ENCODE results near the gene PI16. TPM values are rescaled to one million over a fixed set of nuclear protein-coding genes. Genes with fewer than 3 reads are reported as not detected.

Gene PI16
- total RNA-seq, 1 donor from 2014 or later: 20.5 TPM

DNA sequence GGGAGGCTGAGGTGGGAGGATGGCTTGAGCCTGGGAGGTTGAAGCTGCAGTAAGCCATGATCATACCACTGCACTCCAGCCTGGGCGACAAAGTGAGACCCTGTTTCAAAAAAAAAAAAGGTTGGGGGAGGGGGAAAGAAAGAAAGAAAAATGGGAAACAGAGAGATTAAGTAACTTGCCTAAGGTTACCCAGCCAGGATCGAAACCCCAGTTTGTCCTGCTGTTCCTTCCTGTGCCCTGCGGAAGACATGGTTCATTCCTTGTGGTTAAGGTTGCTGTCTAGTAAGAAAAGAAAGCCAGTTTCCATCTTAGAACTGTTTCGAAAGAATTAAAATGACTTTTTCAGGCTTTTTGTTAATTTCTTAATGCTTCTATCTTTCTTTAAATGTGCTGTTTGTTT lies 38.9 kb upstream of the PI16 start:
- H3K4me3 Mint-ChIP-seq (ENCODE audit: unreplicated experiment): no peak overlapping the region
- TF ChIP-seq, protein P1, sequence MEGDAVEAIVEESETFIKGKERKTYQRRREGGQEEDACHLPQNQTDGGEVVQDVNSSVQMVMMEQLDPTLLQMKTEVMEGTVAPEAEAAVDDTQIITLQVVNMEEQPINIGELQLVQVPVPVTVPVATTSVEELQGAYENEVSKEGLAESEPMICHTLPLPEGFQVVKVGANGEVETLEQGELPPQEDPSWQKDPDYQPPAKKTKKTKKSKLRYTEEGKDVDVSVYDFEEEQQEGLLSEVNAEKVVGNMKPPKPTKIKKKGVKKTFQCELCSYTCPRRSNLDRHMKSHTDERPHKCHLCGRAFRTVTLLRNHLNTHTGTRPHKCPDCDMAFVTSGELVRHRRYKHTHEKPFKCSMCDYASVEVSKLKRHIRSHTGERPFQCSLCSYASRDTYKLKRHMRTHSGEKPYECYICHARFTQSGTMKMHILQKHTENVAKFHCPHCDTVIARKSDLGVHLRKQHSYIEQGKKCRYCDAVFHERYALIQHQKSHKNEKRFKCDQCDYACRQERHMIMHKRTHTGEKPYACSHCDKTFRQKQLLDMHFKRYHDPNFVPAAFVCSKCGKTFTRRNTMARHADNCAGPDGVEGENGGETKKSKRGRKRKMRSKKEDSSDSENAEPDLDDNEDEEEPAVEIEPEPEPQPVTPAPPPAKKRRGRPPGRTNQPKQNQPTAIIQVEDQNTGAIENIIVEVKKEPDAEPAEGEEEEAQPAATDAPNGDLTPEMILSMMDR (IDR thresholded peaks at IDR 0.05; ENCODE audit: unreplicated experiment): no peak
- peaks cover 48% of the 10 kb centered on the region for H3K4me1 Mint-ChIP-seq (ENCODE audit: unreplicated experiment)
- DNase-seq (ENCODE audit: low spot score): no peak
- H3K9me3 Mint-ChIP-seq (ENCODE audit: unreplicated experiment): no peaks in the 10 kb centered on the region
- peaks cover 2% of the 10 kb centered on the region for H3K27me3 Mint-ChIP-seq (ENCODE audit: unreplicated experiment)
- H3K27ac Mint-ChIP-seq (ENCODE audit: unreplicated experiment): no peak overlapping the region
- peaks cover 11% of the 10 kb centered on the region for H3K36me3 Mint-ChIP-seq (ENCODE audit: low read depth, unreplicated experiment)

DNA sequence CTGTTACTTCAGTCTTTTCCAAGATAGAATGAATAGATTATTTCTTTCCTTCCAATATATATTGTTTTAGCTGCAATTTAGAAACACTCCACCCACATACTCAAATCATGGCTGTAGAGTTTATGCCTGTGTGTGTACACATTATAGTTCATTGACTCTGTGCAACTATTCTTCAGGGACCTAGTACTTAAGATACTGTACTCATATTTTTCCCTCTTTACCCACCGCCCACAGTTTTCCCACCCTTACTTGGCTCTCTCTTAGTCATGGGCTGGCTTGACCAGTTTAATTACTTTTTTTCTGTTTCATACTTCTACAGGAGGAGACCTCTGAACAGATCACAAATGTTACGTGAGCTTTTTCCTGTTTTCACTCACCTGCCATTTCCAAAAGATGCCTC lies 38.4 kb upstream of the PI16 start:
- H3K4me1 Mint-ChIP-seq (ENCODE audit: unreplicated experiment): peaks cover 42% of the 10 kb centered on the region
- H3K36me3 Mint-ChIP-seq (ENCODE audit: low read depth, unreplicated experiment): peaks cover 12% of the 10 kb centered on the region
- peak overlapping the region; percentile 3 for H3K27ac Mint-ChIP-seq (ENCODE audit: unreplicated experiment)
- TF ChIP-seq, protein P1 (IDR thresholded peaks at IDR 0.05; ENCODE audit: unreplicated experiment): no peak
- no peaks in the 10 kb centered on the region for H3K9me3 Mint-ChIP-seq (ENCODE audit: unreplicated experiment)
- DNase-seq (ENCODE audit: low spot score): no peak
- peaks cover 2% of the 10 kb centered on the region for H3K27me3 Mint-ChIP-seq (ENCODE audit: unreplicated experiment)
- no peak overlapping the region for H3K4me3 Mint-ChIP-seq (ENCODE audit: unreplicated experiment)

DNA sequence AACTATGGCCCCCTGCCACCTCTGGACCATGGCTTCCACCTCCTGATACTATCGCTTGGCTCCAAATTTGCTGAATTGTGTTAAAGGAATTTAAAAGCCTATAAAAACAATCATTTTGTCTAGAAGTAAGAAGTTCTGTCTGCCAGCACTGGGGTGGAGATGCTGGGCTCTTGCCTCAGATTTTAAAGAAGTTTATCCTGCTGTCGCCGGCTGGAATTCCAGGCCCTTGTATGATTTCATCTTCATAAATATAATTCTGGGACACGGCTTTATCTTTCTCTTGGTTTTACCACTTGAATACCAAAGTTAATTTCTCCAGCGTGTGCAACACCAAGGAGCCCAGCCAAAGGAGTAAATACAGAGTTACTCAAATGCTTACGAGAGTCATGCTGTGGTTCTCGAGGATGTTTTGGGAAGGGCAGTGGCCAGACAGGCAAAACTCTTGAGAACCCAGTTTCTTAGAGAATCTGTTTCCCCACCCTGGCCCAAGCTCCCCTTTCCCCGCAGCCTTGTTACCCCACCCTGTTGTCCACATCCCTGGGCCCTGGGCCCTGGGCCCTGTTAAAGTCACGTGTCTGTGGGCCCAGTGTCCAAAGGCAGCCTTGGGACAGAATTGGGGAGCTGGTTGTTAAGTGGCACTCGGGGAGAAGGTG lies 36.9 kb upstream of the PI16 start:
- Mint-ChIP-seq H3K36me3 (ENCODE audit: low read depth, unreplicated experiment) (peaks cover 15% of the 10 kb centered on the region), H3K9me3 (ENCODE audit: unreplicated experiment) (no peaks in the 10 kb centered on the region), H3K27me3 (ENCODE audit: unreplicated experiment) (no peaks in the 10 kb centered on the region), H3K27ac (ENCODE audit: unreplicated experiment) (no peak overlapping the region), H3K4me3 (ENCODE audit: unreplicated experiment) (no peak overlapping the region), H3K4me1 (ENCODE audit: unreplicated experiment) (peaks cover 30% of the 10 kb centered on the region)
- TF ChIP-seq, protein P1 (IDR thresholded peaks at IDR 0.05; ENCODE audit: unreplicated experiment): no peak
- DNase-seq (ENCODE audit: low spot score): no peak

DNA sequence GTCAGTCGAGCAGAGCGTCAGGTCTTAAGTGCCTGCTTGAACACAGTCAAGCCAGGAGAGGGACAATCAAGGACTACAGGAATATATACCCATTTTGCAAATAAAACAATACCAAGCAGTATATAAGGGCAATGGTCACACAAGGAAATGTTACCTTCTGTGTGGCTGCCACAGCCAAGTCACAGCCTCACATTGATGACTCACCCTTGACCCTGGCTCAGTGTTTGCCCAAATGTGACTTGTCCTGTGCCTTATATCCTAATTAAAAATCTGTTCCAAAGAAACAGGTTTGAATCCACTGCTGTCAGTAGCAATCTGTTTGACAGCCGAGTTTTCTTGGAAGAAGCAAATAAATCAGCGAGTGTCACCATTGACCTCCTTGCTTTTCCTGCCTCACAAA lies 34.5 kb upstream of the PI16 start:
- H3K4me1 Mint-ChIP-seq (ENCODE audit: unreplicated experiment): peaks cover 8% of the 10 kb centered on the region
- TF ChIP-seq, protein P1 (IDR thresholded peaks at IDR 0.05; ENCODE audit: unreplicated experiment): no peak
- H3K27ac Mint-ChIP-seq (ENCODE audit: unreplicated experiment): no peak overlapping the region
- peaks cover 18% of the 10 kb centered on the region for H3K36me3 Mint-ChIP-seq (ENCODE audit: low read depth, unreplicated experiment)
- no peaks in the 10 kb centered on the region for H3K9me3 Mint-ChIP-seq (ENCODE audit: unreplicated experiment)
- no peak for DNase-seq (ENCODE audit: low spot score)
- H3K4me3 Mint-ChIP-seq (ENCODE audit: unreplicated experiment): no peak overlapping the region
- peaks cover 1% of the 10 kb centered on the region for H3K27me3 Mint-ChIP-seq (ENCODE audit: unreplicated experiment)

DNA sequence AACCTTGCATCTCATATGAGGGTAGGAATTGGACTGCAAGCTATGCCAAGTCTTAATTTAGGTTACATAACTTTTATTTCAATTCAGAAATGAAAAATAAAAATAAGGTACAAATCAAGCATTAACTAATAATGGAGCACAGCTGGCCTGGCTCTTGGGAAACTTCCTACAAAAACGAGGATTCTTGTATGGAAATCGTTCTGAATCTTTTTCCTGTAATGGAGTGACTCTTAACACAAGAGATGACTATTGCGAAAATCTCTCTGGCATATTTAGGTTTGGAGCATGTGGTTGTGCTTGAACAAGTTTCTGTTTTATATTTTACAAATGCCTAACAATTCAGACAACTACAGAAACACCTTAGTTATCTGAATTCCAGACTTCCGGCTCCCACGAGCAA lies 34.0 kb upstream of the PI16 start:
- Mint-ChIP-seq H3K9me3 (ENCODE audit: unreplicated experiment) (no peaks in the 10 kb centered on the region), H3K4me3 (ENCODE audit: unreplicated experiment) (no peak overlapping the region), H3K4me1 (ENCODE audit: unreplicated experiment) (peaks cover 6% of the 10 kb centered on the region), H3K27me3 (ENCODE audit: unreplicated experiment) (peaks cover 1% of the 10 kb centered on the region), H3K36me3 (ENCODE audit: low read depth, unreplicated experiment) (peaks cover 21% of the 10 kb centered on the region), H3K27ac (ENCODE audit: unreplicated experiment) (no peak overlapping the region)
- TF ChIP-seq, protein P1 (IDR thresholded peaks at IDR 0.05; ENCODE audit: unreplicated experiment): no peak
- DNase-seq (ENCODE audit: low spot score): no peak

Data from endothelial cell (in vitro differentiated cells).